ENCODE data around the gene SMG6.

GRCh38 chr17:2093349-2093748 is 210.2 kb downstream of the SMG6 start:
- TF ChIP-seq POLR2A (IDR thresholded peaks at IDR 0.05) (no peak), CTCF (IDR thresholded peaks at IDR 0.05) (no peak)
